Measurements from ENCODE around the gene ATP6AP1.

DNA sequence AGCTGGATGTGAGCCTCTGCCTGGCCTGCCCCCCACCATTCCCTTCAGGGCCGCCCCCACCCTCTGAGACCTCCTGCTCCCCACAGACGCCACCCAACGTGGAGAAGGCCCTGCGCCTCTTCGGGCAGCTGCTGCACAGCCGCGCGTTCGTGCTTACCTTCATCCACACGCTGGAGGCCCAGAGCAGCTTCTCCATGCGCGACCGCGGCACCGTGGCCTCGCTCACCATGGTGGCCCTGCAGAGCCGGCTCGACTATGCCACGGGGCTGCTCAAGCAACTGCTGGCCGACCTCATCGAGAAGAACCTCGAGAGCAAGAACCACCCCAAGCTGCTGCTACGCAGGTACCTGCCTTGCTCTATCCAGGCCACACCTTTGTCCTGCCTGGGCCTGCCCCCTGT lies 39.7 kb downstream of the ATP6AP1 start:
- TF ChIP-seq ZFP36 (IDR thresholded peaks at IDR 0.05; ENCODE audit: borderline replicate concordance, low read depth, low read length, partially characterized antibody) (no peak), FOXM1 (CRISPR knock-in tag; IDR thresholded peaks at IDR 0.05) (no peak), BCLAF1 (IDR thresholded peaks at IDR 0.05) (no peak), ZNF451 (CRISPR knock-in tag; IDR thresholded peaks at IDR 0.05) (no peak), CBX2 (IDR thresholded peaks at IDR 0.05; ENCODE audit: low read depth, low read length) (no peak), CBX2 (CRISPR knock-in tag; IDR thresholded peaks at IDR 0.05; ENCODE audit: low read depth) (no peak)
- TF ChIP-seq, protein P1, sequence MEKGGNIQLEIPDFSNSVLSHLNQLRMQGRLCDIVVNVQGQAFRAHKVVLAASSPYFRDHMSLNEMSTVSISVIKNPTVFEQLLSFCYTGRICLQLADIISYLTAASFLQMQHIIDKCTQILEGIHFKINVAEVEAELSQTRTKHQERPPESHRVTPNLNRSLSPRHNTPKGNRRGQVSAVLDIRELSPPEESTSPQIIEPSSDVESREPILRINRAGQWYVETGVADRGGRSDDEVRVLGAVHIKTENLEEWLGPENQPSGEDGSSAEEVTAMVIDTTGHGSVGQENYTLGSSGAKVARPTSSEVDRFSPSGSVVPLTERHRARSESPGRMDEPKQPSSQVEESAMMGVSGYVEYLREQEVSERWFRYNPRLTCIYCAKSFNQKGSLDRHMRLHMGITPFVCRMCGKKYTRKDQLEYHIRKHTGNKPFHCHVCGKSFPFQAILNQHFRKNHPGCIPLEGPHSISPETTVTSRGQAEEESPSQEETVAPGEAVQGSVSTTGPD (CRISPR knock-in tag; IDR thresholded peaks at IDR 0.05) = no peak
